Testis (tissue), 2 donors: Measurements from ENCODE around the gene QRFP.

ENCODE experiments used
- CTCF ChIP-seq, 3 experiments: fragments of 450-650 bp in 2 of 3; fragments of 200-600 bp in 1 of 3; sonication (generic) in 1 of 3; IDR thresholded peaks; one replicate each; pipeline ENCODE4 v1.5.1; 2016 to 2019; ENCODE audit warnings: antibody characterized with exemption in 3 of 3, mild to moderate bottlenecking in 2 of 3, moderate library complexity in 1 of 3
- POLR2A ChIP-seq: fragments of 450-650 bp; IDR thresholded peaks from one replicate; pipeline ENCODE4 v1.6.1; 2017; ENCODE audit warnings: antibody characterized with exemption, mild to moderate bottlenecking, moderate library complexity

- TF ChIP-seq POLR2A: no peak
- no peak for TF ChIP-seq CTCF (IDR thresholded peaks at IDR 0.05)
Observed at GRCh38 chr9:130911254-130912049, 14.8 kb upstream of the QRFP start.
